Stimulated activated CD8-positive, alpha-beta memory T cell treated with anti-CD3 and anti-CD28 coated beads, Interleukin-4, amount 100 ng/mL, for 48 hours (primary cell): ENCODE measurements around the gene DISP3.

Source experiments
- DNase-seq: peaks from one replicate; pipeline ENCODE4 v3.0.0-alpha.2; 2020

Gene DISP3

GRCh38 chr1:11462224-11462923 lies 16.6 kb upstream of the DISP3 start:
- DNase-seq: no peak

GRCh38 chr1:11463177-11463576 lies 15.8 kb upstream of the DISP3 start:
- no peak for DNase-seq

GRCh38 chr1:11465307-11465706 lies 13.6 kb upstream of the DISP3 start:
- DNase-seq: no peak

GRCh38 chr1:11466416-11466815 lies 12.5 kb upstream of the DISP3 start:
- no peak for DNase-seq

- DNase-seq: no peak
These were observed 10.1 kb upstream of the DISP3 start for GRCh38 chr1:11468878-11469277.

GRCh38 chr1:11470912-11471311 lies 8.0 kb upstream of the DISP3 start:
- DNase-seq: no peak

- DNase-seq: no peak
These were observed 7.5 kb upstream of the DISP3 start for GRCh38 chr1:11471473-11471872.

GRCh38 chr1:11472284-11472683 lies 6.7 kb upstream of the DISP3 start:
- no peak for DNase-seq

- DNase-seq: no peak
These were observed 6.2 kb upstream of the DISP3 start for GRCh38 chr1:11472741-11473140.

- DNase-seq: peak; percentile 40
These were observed 5.4 kb upstream of the DISP3 start for GRCh38 chr1:11473491-11474034.

- no peak for DNase-seq
These were observed 4.1 kb upstream of the DISP3 start for GRCh38 chr1:11474826-11475225.

GRCh38 chr1:11475748-11476147 lies 3.2 kb upstream of the DISP3 start:
- no peak for DNase-seq

GRCh38 chr1:11479375-11479979 lies 522 bp downstream of the DISP3 start:
- DNase-seq: no peak

GRCh38 chr1:11481019-11481418 lies 2.1 kb downstream of the DISP3 start:
- no peak for DNase-seq

- no peak for DNase-seq
These were observed 3.2 kb downstream of the DISP3 start for GRCh38 chr1:11482198-11482597.

- no peak for DNase-seq
These were observed 3.9 kb downstream of the DISP3 start for GRCh38 chr1:11482701-11483479.

GRCh38 chr1:11483581-11484320 lies 4.8 kb downstream of the DISP3 start:
- DNase-seq: no peak

GRCh38 chr1:11484321-11484655 lies 5.3 kb downstream of the DISP3 start:
- no peak for DNase-seq

GRCh38 chr1:11485191-11485590 lies 6.2 kb downstream of the DISP3 start:
- DNase-seq: no peak

GRCh38 chr1:11486231-11487009 lies 7.5 kb downstream of the DISP3 start:
- DNase-seq: no peak

GRCh38 chr1:11487196-11487751 lies 8.3 kb downstream of the DISP3 start:
- DNase-seq: no peak

GRCh38 chr1:11488201-11488770 lies 9.3 kb downstream of the DISP3 start:
- no peak for DNase-seq
